Astrocyte of the cerebellum (primary cell): ENCODE results near the gene OPHN1.
"Not testable (repeated sequence)": the region's sequence is repeated elsewhere in the genome, so short reads cannot be mapped to it uniquely, and the experiment has no call there.

ENCODE experiments used
- DNase-seq: peaks from one replicate; pipeline ENCODE4 v3.0.0-alpha.2; 2011; ENCODE audit warnings: low read depth
- H3K4me3 ChIP-seq: 2 replicates; pipeline ENCODE4 v1.5.1; 2011; ENCODE audit warnings: mild to moderate bottlenecking, low read depth, low read length, moderate library complexity
- in situ Hi-C: cut with HindIII; loops from 2 replicates; pipeline ENCODE4 v1.10.0; 2017; ENCODE audit warnings: low sequenced_read_pairs
- TF ChIP-seq, protein P1 (sequence below): IDR thresholded peaks from 2 replicates; pipeline ENCODE4 v1.5.1; 2012; ENCODE audit warnings: low read length, low read depth, moderate library complexity, mild to moderate bottlenecking; ENCODE audit errors: missing control alignments

OPHN1 gene

DNA sequence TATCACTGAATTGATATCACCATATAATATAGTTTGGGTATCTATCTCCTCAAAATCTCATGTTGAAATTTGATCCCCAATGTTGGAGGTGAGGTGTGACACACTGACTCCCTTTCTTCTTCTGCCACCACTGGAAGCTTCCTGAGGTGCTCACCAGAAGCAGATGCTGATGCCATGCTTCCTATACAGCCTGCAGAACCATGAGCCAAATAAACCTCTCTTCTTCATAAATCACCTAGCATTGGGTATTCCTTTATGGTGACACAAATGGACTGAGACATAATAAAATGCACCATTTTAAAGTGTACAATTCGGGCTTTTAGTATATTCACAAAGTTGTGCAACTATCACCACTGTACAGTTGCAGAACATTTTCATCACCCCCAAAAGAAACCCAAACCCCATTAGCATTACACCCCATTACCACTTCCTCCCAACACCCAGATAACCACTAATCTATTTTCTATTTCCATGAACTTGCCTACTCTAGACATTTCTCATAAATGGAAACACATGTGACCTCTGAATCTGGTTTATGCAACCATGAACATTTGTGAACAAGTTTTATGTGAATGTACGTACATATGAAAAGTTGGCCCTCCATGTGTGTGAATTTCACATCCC, 148.9 kb downstream of the OPHN1 start:
- in situ Hi-C loops = no loop called here
- TF ChIP-seq, protein P1, sequence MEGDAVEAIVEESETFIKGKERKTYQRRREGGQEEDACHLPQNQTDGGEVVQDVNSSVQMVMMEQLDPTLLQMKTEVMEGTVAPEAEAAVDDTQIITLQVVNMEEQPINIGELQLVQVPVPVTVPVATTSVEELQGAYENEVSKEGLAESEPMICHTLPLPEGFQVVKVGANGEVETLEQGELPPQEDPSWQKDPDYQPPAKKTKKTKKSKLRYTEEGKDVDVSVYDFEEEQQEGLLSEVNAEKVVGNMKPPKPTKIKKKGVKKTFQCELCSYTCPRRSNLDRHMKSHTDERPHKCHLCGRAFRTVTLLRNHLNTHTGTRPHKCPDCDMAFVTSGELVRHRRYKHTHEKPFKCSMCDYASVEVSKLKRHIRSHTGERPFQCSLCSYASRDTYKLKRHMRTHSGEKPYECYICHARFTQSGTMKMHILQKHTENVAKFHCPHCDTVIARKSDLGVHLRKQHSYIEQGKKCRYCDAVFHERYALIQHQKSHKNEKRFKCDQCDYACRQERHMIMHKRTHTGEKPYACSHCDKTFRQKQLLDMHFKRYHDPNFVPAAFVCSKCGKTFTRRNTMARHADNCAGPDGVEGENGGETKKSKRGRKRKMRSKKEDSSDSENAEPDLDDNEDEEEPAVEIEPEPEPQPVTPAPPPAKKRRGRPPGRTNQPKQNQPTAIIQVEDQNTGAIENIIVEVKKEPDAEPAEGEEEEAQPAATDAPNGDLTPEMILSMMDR = no peak
- DNase-seq = no peak
- H3K4me3 ChIP-seq = no peak overlapping the region

DNA sequence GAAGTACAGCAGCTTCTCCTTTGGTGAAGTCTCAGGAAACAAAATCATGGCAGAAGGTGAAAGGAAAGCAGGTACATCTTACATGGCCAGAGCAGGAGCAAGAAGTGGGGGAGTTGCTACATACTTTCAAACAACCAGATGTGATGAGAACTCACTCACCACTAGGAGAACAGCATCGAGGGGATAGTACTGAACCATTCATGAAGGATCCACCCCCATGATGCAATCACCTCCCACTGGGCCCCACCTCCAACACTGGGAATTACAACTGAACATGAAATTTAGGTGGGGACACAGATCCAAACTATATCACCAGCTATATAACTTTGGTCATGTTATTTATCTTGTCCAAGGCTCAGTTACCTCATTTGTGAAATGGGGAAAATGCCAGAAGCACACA, 159.4 kb downstream of the OPHN1 start:
- H3K4me3 ChIP-seq = no peak overlapping the region
- no peak for DNase-seq
- in situ Hi-C loops = no loop called here
- TF ChIP-seq, protein P1 = no peak

DNA sequence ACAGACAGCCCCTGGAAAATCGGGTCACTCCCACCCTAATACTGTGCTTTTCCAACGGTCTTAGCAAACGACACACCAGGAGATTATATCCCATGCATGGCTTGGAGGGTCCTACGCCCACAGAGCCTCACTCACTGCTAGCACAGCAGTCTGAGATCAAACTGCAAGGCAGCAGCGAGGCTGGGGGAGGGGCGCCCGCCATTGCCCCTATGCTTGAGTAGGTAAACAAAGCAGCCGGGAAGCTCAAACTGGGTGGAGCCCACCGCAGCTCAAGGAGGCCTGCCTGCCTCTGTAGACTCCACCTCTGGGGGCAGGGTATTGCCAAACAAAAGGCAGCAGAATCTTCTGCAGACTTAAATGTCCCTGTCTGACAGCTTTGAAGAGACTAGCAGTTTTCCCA, 168.5 kb downstream of the OPHN1 start:
- H3K4me3 ChIP-seq, in situ Hi-C loops, DNase-seq: not testable (repeated sequence)

DNA sequence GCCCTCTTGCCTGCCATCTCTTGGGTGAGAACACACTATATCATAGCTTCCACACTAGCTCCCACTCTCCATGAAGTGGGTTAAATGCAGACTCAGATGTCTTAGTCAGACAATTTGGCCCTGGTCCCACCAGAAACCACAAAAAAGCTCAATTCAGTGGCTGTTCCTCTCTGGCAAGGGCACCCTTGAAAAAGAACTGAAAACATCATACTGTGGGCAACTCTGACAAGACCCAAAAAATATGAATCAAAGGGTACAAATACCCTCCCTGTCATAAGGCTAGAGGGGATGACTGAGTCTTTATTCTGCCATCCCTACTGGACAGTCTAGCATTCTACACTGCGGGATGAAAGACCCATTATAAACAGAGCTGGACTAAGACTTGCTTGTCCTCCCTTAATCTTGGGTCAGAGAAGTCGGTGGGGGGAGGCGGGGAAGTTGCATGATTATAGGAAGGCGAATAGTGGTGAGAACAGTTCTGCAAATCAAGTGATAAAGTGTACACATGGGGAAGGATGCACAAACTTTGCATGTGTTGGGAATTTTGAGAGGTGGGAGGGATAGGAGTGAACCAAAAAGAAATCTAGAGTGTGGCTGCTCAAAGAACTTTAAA, 172.1 kb downstream of the OPHN1 start:
- TF ChIP-seq, protein P1 = no peak
- peak; percentile 3 for DNase-seq
- H3K4me3 ChIP-seq = no peak overlapping the region
- in situ Hi-C loops = no loop called here

DNA sequence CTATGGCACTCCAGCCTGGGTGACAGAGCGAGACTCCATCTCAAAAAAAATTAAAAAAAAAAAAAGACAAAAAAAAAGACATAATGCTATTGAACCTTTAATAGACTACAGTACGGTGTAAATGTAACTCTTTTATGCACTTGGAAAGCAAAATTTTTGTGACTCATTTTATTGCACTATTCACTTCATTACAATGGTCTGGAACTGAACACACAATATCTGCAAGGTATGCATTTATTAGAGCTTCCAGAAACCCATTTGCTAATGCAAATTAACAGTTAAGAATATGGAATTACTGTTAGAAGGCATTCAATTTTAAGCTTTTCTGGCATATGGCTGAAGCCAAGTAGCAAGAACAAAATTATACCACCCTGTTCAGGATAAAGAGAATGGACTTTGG, 176.3 kb downstream of the OPHN1 start:
- DNase-seq = no peak
- H3K4me3 ChIP-seq = no peak overlapping the region
- TF ChIP-seq, protein P1 = no peak
- in situ Hi-C loops = no loop called here

DNA sequence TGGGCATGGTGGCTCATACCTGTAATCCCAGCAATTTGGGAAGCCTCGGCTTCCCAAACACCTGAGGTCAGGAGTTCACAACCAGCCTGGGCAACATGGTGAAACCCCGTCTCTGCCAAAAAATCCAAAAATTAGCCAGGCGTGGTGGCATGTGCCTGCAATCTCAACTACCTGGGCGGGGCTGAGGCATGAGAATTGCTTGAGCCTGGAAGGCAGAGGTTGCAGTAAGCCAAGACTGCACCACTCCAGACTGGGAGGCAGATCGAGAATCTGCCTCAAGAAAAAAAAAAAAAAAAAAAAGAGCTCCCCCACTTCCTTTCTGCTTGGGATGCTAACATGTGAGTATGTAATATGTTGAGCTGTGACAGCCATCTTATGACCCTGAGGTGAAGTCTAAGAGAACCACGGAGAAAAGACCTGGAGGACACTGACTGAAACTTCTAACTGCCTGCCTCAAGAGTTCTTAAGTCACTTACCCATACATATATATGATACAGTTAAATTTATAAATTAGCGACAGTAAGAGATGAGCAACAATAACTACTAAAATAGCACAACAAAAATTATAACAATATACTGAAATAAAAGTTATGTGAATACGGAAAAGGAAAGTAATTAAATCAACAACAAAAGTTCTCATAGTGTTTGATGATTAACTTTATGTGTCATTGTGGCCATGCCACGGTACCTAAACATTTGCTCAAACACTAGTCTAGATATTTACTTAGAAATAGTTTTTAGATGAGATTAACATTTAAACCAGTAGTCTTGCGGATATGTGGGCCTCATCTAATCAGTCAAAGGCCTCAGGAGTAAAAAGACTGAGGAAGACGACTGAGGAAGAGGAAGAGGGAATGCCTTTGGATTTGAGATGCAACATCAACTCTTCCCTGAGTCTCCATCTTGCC, 178.3 kb downstream of the OPHN1 start:
- in situ Hi-C loops = no loop called here
- no peak for DNase-seq
- no peak overlapping the region for H3K4me3 ChIP-seq
- TF ChIP-seq, protein P1 = no peak

DNA sequence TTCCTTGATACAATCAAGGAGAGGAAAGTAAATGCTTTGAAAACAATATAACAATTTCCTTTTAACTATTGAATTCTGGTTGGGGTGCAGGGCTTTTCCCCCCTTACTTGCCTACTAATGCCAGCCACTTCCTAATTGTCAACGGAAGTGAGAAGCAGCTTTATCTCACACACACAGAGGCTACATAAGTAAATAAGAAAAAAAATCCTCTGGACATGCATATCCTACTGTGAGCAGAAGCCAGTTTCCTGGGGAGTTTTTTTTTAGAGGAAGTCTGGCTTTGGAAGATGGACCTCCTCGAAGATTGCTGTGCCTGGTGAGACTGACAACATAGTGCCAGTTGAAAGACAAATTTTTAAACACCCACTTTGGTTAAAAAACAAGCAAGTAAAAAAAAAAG, 180.6 kb downstream of the OPHN1 start:
- in situ Hi-C loops = no loop called here
- H3K4me3 ChIP-seq = no peak overlapping the region
- TF ChIP-seq, protein P1 = no peak
- no peak for DNase-seq
